Body of pancreas (tissue), 4 donors: ENCODE results near the gene CYB561.

ENCODE experiments used
- CTCF ChIP-seq, 7 experiments: fragments of 450-650 bp in 4 of 7; fragments of 200-600 bp in 3 of 7; sonication (generic) in 3 of 7; IDR thresholded peaks; one replicate each; pipeline ENCODE4 v1.5.1; 2016 to 2019; ENCODE audit warnings: antibody characterized with exemption in 7 of 7
- POLR2A ChIP-seq, 3 donors: fragments of 450-650 bp; IDR thresholded peaks; one replicate each; pipeline ENCODE4 v1.6.1; 2016; ENCODE audit warnings: antibody characterized with exemption in 3 of 3, mild to moderate bottlenecking in 2 of 3

GRCh38 chr17:63482509-63482908 lies 36.4 kb upstream of the CYB561 start:
- TF ChIP-seq POLR2A (IDR thresholded peaks at IDR 0.05): no peak
- TF ChIP-seq CTCF (IDR thresholded peaks at IDR 0.05): no peak
